CD1c-positive myeloid dendritic cell (primary cell): ENCODE results near the gene PFDN2.
"Not testable (repeated sequence)": the region's sequence is repeated elsewhere in the genome, so short reads cannot be mapped to it uniquely, and the experiment has no call there.

Source experiments
- DNase-seq: peaks from one replicate; pipeline ENCODE4 v3.0.0-alpha.2; 2016; ENCODE audit errors: extremely low spot score

The PFDN2 gene

GRCh38 chr1:161138431-161138830 lies 20.6 kb upstream of the PFDN2 start:
- no peak for DNase-seq

GRCh38 chr1:161137881-161138280 lies 20.0 kb upstream of the PFDN2 start:
- no peak for DNase-seq

- no peak for DNase-seq
Measured at GRCh38 chr1:161133220-161133740, 15.4 kb upstream of the PFDN2 start.

- DNase-seq = peak; percentile 95
Measured at GRCh38 chr1:161132410-161133219, 14.8 kb upstream of the PFDN2 start, which contains the start of gene DEDD. Gene DEDD, minus strand, starts transcription at chr1:161132667. Its CDS starts 8,205 bp downstream, at chr1:161124462.

GRCh38 chr1:161131523-161132409 lies 13.9 kb upstream of the PFDN2 start:
- DNase-seq = no peak

- no peak for DNase-seq
Measured at GRCh38 chr1:161130266-161130665, 12.4 kb upstream of the PFDN2 start.

- no peak for DNase-seq
Measured at GRCh38 chr1:161128591-161129420, 11.0 kb upstream of the PFDN2 start.

- DNase-seq = peak; percentile 27
Measured at GRCh38 chr1:161127649-161128048, 9.8 kb upstream of the PFDN2 start.

- no peak for DNase-seq
Measured at GRCh38 chr1:161122967-161123366, 5.1 kb upstream of the PFDN2 start.

- peak; percentile 68 for DNase-seq
Measured at GRCh38 chr1:161121834-161122233, 4.0 kb upstream of the PFDN2 start.

GRCh38 chr1:161121042-161121650 lies 3.3 kb upstream of the PFDN2 start:
- DNase-seq = peak; percentile 51

GRCh38 chr1:161119092-161119903 lies 1.5 kb upstream of the PFDN2 start:
- DNase-seq = peak; percentile 66

GRCh38 chr1:161115961-161116360 lies 1.9 kb downstream of the PFDN2 start:
- not testable (repeated sequence) for DNase-seq

GRCh38 chr1:161115132-161115711 lies 2.6 kb downstream of the PFDN2 start:
- no peak for DNase-seq

GRCh38 chr1:161114556-161114955 lies 3.3 kb downstream of the PFDN2 start:
- no peak for DNase-seq

- no peak for DNase-seq
Measured at GRCh38 chr1:161113915-161114314, 3.9 kb downstream of the PFDN2 start.

GRCh38 chr1:161111527-161111926 lies 6.3 kb downstream of the PFDN2 start:
- peak; percentile 59 for DNase-seq

- peak; percentile 43 for DNase-seq
Measured at GRCh38 chr1:161111117-161111516, 6.7 kb downstream of the PFDN2 start.

- DNase-seq = no peak
Measured at GRCh38 chr1:161106431-161106830, 11.4 kb downstream of the PFDN2 start.

GRCh38 chr1:161100556-161100955 lies 17.3 kb downstream of the PFDN2 start:
- DNase-seq = no peak
